KBM-7 (cell line): ENCODE data around the gene ACOD1.
"Not testable (repeated sequence)": the region's sequence is repeated elsewhere in the genome, so short reads cannot be mapped to it uniquely, and the experiment has no call there.

Source experiments
- DNase-seq: peaks from one replicate; pipeline ENCODE4 v3.0.0-alpha.2; 2015
- in situ Hi-C: fragments of 300-500 bp; cut with MboI; formaldehyde crosslinking; loops from 2 replicates; pipeline ENCODE4 v1.14.3; 2020; ENCODE audit warnings: low sequenced_read_pairs, low pct_unique_long_range_greater_than_20kb, mixed read lengths

Gene ACOD1

DNA sequence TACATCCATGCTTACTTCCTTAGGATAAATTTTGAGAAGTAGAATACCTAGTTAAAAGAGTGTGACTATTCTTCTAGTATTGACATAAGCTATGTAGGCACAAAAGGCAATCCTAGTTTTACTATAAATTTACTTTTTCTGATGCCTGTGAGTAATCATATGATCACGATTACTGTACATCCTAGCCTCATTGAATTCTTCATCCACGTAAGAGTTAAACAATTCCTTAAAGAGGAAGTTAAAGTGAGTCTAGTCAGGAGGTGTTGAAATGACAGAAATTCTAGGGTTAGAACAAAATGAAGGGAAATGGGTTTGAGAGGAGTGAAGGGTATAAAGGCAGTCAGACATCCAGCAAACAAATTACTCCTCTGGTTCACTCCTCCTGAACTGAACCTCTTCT, at the start of gene ACOD1:
Gene ACOD1, plus strand, starts transcription at position 363 of the 400 bp plus-strand sequence. CDS start 48 bp downstream, outside the sequence.
- peak; percentile 14 for DNase-seq
- in situ Hi-C loops, result no loop called here

DNA sequence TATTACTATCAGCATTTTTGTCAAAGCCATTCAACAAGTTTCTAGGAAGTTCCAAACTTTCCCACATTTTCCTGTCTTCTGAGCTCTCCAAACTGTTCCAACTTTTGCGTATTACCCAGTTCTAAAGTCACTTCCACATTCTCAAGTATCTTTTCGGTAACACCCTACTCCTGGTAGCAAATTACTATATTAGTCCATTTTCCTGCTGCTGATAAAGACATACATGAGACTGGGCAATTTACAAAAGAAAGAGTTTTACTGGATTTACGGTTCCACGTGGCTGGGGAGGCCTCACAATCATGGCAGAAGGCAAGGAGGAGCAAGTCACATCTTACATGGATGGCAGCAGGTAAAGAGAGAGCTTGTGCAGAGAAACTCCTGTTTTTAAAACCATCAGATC, 49.2 kb upstream of the ACOD1 start:
- in situ Hi-C loops, DNase-seq: not testable (repeated sequence)

DNA sequence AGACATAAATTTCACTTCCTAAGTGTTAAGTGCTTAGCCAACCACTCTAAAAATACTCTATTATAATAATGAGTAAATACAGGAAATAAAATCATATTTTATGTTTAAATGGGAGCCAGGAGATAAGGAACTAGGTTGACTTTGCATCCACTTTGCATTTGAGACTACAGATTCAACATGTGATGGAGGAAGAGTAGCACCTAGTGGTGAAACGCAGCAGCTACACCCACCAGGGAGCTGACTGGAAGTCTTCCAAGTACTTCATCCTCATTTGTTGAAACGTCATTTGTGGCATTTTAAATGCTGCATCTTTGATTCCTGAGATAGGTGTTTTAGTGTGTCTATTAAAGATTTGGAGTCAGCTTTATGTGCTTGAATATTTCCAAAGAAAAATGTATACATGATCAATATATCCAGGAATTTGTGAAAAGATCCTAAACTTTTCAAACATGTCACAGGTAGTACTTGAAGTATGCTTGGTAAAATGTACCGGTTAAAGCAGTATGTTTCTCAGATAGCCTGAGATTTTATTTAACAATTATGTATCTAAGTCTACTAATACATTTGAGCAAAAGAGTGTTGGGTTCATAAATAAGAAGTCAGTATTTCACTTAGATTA, 44.7 kb upstream of the ACOD1 start:
- peak; percentile 73 for DNase-seq
- in situ Hi-C loops, result loop anchor here (25.0 kb wide), 2 partner anchors 891 to 1016 kb away; no protein-coding TSS in a partner anchor

DNA sequence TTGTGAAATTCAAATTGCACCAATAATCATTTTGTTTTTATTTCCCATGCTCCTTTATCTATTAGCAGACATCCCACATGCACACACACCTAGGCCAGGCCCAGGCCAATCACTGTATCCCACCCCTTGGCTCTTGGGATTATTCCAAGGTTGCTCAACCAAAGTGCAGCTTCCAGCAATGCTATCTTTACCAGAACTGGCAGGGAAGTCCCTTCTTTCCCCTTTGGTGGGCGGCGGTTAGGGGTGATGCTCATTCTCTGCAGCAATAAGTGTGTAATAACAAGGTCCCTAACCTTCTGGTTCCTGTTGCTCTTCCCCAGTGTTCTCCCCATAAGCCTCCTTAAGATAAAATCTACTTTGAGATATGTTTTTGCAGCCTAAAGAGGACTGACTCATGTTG, 43.8 kb upstream of the ACOD1 start:
- DNase-seq, result no peak
- in situ Hi-C loops, result loop anchor here (25.0 kb wide), 2 partner anchors 892 to 1017 kb away; no protein-coding TSS in a partner anchor

DNA sequence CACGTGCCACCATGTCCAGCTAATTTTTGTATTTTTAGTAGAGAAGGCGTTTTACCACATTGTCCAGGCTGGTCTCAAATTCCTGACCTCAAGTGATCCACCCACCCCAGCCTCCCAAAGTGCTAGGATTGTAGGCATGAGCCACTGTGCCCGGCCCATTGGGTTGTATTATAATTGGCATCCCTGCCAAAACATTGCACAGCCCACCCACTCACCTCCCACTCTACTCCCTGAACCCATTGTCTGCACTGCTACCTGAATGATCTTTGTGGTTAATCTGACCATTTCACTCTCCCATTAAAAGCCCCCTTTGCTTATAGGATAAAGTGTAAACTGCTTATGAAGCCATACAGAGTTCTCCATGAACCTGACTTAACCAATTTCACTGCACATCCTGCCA, 35.8 kb upstream of the ACOD1 start:
- in situ Hi-C loops, result loop anchor here (25.0 kb wide), 2 partner anchors 900 to 1025 kb away; no protein-coding TSS in a partner anchor

DNA sequence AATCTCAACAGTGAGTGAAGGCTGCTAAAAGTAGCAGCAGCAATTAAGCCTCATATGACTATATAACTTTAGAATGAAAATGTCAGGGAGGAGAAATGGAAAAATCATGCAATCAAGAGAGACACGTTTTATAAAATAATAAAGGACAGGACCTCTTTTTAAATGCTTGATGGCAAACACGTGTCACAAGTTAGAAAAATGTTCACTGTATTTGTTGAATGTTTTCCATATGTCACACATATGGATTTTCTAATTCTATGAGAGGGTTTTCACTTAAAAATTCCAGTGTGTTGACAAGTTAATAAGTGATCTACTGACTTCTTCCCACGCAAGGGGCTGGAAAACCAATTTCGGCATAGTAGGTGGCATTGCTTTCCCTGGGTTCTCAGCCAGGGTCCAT, 34.4 kb upstream of the ACOD1 start:
- in situ Hi-C loops, result loop anchor here (25.0 kb wide), 2 partner anchors 902 to 1027 kb away; no protein-coding TSS in a partner anchor
- no peak for DNase-seq

More for the DNA sequence above, 35.8 kb upstream of the ACOD1 start:
- no peak for DNase-seq

DNA sequence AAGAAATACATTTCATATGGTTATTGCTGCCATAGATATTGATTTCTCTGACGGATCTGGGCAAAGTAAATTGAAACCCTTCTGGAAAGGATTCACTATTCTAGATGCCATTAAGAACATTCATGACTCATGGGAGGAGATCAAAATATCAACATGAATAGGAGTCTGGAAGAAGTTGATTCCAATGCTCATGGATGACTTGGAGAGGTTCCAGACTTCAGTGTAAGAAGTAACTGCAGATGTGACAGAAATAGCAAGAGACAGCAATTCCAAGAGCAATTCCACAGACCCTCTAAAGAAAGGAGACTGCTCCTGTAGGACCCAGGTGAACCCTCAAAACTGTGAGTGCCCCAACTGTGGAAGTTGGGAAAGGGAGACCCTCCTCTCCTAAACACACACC, 31.2 kb upstream of the ACOD1 start:
- DNase-seq, result no peak
- in situ Hi-C loops, result loop anchor here (25.0 kb wide), 2 partner anchors 905 to 1030 kb away; no protein-coding TSS in a partner anchor

DNA sequence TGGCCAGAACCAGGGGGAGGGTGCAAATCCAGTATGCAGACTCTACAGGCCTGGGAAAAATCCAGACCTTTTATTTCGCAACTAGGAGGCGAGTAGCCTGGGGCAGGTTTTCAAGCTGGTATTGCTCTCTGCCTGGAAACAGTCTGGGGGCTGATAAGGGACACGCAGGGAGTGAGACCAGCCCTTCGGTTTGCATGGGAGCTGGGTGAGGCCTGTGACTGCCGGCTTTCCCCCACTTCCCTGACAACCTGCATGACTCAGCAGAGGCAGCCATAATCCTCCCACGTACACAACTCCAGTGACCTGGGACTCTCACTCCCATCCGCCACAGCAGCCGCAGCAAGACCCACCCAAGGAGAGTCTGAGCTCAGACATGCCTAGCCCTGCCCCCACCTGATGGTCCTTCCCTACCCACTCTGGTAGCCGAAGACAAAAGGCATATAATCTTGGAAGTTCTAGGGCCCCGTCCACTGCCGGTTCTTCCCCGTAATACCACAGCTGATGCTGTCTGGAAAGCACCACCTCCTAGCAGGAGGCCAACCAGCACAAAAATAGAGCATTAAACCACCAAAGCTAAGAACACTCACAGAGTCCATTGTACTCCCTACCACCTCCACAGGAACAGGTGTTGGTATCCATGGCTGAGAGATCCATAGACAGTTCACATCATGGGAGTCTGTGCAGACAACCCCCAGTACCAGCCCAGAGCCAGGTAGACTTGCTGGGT, 30.4 kb upstream of the ACOD1 start:
- DNase-seq, result not testable (repeated sequence)
- in situ Hi-C loops, result loop anchor here (25.0 kb wide), 2 partner anchors 906 to 1031 kb away; no protein-coding TSS in a partner anchor

DNA sequence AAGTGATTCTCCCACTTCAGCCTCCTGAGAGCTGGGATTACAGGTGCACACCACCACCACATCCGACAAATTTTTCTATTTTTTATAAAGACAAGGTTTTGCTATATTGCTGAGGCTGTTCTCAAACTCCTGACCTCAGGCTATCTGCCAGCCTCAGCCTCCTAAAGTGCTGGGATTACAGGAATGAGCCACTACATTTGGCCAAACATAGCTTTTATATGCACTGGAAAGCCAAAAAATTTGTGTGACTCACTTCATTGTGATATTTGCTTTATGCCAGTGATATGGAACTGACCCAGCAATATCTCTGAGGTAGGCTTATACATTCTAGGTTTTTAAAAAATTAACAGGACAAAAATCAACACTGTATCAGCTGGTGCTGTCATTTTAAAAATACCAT, 26.8 kb upstream of the ACOD1 start:
- in situ Hi-C loops, result loop anchor here (25.0 kb wide), 2 partner anchors 909 to 1034 kb away; no protein-coding TSS in a partner anchor
- DNase-seq, result no peak

DNA sequence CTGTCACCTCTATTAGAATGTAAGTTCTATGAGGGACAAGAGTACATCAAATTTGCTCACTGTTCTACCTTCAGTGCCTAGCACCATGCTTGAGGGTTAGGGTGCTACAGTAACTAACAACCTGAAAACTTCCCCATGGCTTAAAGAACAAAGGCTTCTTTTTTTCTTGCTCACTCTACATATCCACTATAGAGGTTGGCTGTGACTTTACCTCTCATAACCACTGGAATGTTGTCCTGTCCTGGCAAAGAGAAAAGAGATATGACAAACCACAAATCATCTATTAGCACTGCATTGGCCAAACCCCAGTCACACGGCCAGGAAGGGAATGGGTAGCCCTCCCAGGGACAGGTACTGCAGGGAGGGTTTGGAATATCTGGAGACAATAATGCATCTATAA, 23.2 kb upstream of the ACOD1 start:
- DNase-seq, result no peak
- in situ Hi-C loops, result no loop called here

DNA sequence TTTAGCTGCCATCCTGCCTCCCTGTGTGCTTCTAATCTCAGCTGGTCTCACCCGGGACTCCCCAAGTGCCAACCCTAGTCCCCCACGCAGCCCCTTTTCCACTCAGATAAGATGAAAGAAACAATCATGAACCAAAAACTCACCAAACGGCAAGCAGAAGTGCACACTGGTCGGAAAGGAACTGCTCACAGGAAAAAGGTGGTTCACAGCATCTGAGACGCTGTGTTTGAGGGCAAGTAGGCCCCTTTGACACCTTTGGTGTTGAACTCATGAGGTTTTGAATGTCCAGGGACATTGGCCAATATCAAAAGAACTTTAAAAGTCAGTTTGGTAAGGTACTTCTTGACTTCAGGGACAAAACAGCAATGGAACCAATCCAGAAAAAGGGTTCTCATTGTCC, 20.4 kb upstream of the ACOD1 start:
- in situ Hi-C loops, result no loop called here

DNA sequence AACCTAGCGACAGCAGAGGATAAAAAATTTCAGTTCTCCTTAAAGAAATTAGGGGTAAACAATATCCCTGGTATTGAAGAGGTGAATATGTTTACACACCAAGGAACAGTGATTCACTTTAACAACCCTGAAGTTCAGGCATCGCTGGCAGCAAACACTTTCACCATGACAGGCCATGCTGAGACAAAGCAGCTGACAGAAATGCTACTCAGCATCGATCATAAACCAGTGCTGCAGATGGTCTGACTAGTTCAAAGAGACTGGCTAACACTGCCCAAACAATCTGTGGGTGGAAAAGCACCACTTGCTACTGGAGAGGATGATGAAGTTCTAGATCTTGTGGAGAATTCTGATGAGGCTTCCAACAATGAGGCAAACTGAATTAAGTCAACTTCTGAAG, 19.9 kb upstream of the ACOD1 start:
- DNase-seq, result no peak
- in situ Hi-C loops, result no loop called here

More for the DNA sequence above, 20.4 kb upstream of the ACOD1 start:
- no peak for DNase-seq

DNA sequence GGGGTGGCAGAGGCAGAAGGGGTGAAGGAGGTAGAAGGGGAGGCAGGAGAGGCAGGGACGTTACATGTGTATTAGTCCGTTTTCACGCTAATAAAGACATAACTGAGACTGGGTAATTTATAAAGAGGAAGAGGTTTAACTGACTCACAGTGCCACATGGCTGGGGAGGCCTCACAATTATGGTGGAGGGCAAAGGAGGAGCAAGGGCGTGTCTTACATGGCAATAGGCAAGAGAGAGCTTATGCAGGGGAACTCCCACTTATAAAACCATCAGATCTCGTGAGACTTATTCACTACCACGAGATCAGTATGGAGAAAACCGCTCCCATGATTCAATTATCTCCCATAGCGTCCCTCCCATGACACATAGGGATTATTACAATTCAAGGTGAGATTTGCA, 19.0 kb upstream of the ACOD1 start:
- no peak for DNase-seq
- in situ Hi-C loops, result no loop called here

DNA sequence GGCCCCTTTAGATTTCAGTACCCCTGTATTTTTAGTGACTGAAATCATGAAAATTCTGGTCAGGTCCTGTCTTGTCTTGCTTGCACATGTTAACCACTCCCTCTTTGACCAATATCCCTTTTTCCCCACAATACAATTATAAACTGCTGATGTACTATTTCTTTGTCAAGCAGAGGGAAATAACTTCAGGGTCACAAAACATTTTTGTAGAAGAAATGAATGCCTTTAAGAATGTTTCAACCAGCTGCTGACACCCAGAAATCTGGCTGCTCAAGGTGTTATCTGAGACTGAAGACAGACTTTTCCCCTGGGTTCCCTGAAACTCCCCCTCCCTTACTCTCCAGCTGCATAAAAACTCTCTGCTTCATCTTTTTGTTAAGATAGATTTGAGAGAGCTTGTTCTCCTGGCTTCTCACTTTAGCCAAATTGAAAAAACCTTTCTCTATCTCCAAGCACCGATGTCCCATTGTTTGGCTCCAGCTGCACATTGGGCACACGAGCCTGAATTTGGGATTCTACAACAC, 18.4 kb upstream of the ACOD1 start:
- DNase-seq, result no peak
- in situ Hi-C loops, result no loop called here

DNA sequence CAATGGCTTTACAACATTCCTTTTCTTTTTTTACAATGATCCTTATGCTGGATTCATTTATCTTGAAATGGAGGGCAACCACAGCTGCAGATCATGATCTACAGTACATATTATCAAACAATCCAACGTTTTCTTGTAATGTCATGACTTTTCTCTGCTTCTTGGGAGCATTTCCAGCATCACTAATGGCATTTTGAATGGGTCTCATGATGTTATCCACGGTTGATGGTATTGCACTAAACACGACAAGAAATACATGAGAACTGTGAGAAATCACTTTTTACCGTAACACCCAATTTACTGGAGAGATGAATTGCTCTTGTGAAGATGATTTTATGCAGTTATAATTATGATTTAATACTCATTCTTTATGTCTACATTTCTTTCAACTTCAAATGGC, 16.2 kb upstream of the ACOD1 start:
- in situ Hi-C loops, result no loop called here
- no peak for DNase-seq

DNA sequence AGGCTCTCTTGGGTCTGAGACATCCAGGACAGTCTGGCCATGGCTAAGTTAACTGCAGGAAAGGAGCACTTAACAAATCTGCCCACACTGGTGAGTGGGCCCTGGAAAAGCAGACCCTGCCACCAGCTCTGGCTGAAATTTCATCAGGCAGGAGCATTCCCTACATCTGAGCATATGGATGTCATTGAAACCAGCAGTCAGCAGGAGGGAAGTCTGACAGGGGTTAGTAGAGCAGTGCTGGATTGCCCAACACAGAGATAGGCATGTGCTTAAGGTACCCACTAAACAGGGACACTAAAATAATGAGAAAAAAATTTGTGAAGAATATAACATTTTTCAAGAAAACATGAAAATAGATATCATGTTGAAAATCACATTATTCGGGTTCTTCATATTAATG, 13.6 kb upstream of the ACOD1 start:
- no peak for DNase-seq
- in situ Hi-C loops, result no loop called here

DNA sequence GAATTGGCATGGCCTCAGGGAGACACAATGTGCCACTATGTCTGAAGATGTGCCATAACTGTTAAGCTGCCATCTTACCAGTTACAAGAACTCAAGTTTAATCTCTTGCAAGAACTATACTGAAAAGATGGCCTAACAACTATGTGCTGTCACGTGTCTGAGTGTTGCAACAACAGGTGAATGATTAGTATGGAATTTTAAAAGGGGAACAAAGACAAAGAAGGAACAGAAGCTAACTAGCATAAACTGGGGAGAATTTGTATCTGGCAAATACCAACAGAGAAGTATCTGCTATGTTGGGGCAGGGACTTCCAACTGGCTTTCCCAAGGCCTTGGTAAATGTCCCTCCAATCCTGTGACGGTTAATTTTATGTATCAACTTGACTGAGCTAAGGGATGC, 11.5 kb upstream of the ACOD1 start:
- in situ Hi-C loops, result no loop called here
- no peak for DNase-seq

DNA sequence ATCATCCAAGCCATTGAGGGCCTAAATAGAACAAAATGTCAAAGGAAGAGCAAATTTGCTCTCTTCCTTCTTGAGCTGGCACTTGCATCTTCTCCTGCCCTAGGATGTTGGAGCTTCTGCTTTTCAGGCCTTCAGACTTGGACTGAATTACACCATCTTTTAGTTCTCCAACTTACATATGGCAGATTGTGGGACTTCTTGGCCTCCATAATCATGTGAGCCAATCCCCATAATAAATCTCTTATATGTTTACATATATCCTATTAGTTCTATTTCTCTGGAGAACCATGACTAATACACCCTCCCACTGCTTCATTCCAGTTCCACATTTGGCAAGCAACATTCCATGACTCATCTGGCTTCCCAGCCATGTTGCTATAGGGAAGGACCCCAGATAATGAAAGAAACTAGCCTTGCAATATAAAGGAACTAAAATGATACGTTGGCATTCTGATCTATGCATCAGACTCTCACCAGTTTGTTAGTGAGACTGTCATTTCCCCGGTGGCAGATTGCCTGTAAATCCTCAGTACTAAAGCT, 11.0 kb upstream of the ACOD1 start:
- DNase-seq, result no peak
- in situ Hi-C loops, result no loop called here

DNA sequence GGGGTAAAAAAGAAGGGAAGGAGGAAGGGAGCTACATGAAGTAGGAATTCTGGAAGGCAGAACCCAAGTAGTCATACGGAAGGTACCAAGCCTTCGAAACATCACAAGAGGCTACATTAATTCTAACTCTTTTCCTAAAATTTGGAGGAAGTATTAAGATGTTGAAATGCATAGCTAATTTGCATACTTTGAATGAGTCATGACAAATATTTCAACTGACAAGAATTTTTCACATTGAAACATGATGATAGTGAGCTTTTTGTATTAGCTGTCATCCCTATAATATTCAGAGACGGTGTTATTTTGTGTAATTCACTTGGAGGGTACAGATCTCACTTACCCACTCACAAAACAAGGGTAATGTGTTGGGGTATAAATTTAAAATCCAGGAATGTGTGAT, 9.1 kb upstream of the ACOD1 start:
- in situ Hi-C loops, result no loop called here
- DNase-seq, result no peak

DNA sequence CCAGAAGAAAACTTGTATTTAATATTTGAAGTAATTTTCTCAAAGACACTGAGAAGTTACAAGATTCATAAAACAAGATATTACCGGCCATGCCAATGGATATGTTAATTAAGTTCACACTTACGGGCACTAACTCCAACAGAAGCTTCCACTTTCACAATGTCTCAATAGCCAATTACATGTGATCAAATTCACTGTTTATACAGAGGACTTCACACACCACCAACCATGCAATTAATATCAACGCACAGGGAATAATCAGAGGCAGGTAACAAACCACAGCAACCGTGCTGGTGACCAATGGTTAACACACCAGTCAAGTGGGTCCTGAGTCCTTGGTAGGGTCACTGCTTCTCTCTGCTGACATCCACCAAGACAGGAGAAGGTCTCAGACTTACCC, 5.9 kb upstream of the ACOD1 start:
- in situ Hi-C loops, result no loop called here
- DNase-seq, result no peak
